ENCODE measurements around the gene ITGB1. TPM values are rescaled to one million over a fixed set of nuclear protein-coding genes. Genes with fewer than 3 reads are reported as not detected.
"Not testable (repeated sequence)": the region's sequence is repeated elsewhere in the genome, so short reads cannot be mapped to it uniquely, and the experiment has no call there.

ITGB1 gene
- total and polyA plus RNA-seq, 12 donors, result 169 to 828 (median 595) TPM

- no peak overlapping the region for H3K4me3 ChIP-seq
- ATAC-seq (no peak), DNase-seq (no peak)
- no peak for TF ChIP-seq CTCF (IDR thresholded peaks at IDR 0.05)
- WGBS, 2 donors, result 84 to 85% methylated on average over 1 of the region's 1 CpG
- no peaks in the 10 kb centered on the region for H3K27me3 ChIP-seq
- H3K9me3 ChIP-seq, result no peaks in the 10 kb centered on the region
- intact Hi-C loops (cut with DNase I), result loop anchor here in 2 of 10 donors (10.0 kb wide), 1 partner anchor 95 kb away; no protein-coding TSS in a partner anchor
- peaks cover 0 to 98% (median 34%) of the 10 kb centered on the region in 9 donors for H3K36me3 ChIP-seq
- no peak overlapping the region for H3K27ac ChIP-seq
- peaks cover 0 to 20% (median 4%) of the 10 kb centered on the region in 9 donors for H3K4me1 ChIP-seq
These were observed 48.6 kb downstream of the ITGB1 start for GRCh38 chr10:32909456-32909855.

- intact Hi-C loops (cut with DNase I), result loop anchor here in 2 of 10 donors (10.0 kb wide), 1 partner anchor 98 kb away; no protein-coding TSS in a partner anchor
- H3K9me3 ChIP-seq, result no peaks in the 10 kb centered on the region
- H3K27me3 ChIP-seq, result no peaks in the 10 kb centered on the region
- DNase-seq (no peak), ATAC-seq (no peak)
- H3K27ac ChIP-seq, result no peak overlapping the region
- no peak overlapping the region for H3K4me3 ChIP-seq
- H3K36me3 ChIP-seq, result peaks cover 0 to 100% (median 37%) of the 10 kb centered on the region in 9 donors
- WGBS, 2 donors, result 95 to 97% methylated on average over 4 of the region's 4 CpGs
- no peak for TF ChIP-seq CTCF (IDR thresholded peaks at IDR 0.05)
- H3K4me1 ChIP-seq, result peaks cover 0 to 13% (median 4%) of the 10 kb centered on the region in 9 donors
These were observed 51.4 kb downstream of the ITGB1 start for GRCh38 chr10:32906595-32906994.

- no peak for TF ChIP-seq CTCF (IDR thresholded peaks at IDR 0.05)
- no peak overlapping the region for H3K4me3 ChIP-seq
- peaks cover 0 to 2% (median 0%) of the 10 kb centered on the region in 9 donors for H3K4me1 ChIP-seq
- DNase-seq (no peak), ATAC-seq (no peak)
- 94 to 95% methylated on average over 3 of the region's 3 CpGs for WGBS, 2 donors
- intact Hi-C loops (cut with DNase I), result loop anchor here in 2 of 10 donors (10.0 kb wide), 1 partner anchor 99 kb away; no protein-coding TSS in a partner anchor
- no peak overlapping the region for H3K27ac ChIP-seq
- no peaks in the 10 kb centered on the region for H3K27me3 ChIP-seq
- peaks cover 0 to 93% (median 28%) of the 10 kb centered on the region in 9 donors for H3K36me3 ChIP-seq
- H3K9me3 ChIP-seq, result no peaks in the 10 kb centered on the region
These were observed 52.6 kb downstream of the ITGB1 start for GRCh38 chr10:32905466-32905865.

GRCh38 chr10:32901815-32902214 is 56.2 kb downstream of the ITGB1 start:
- H3K36me3 ChIP-seq, result peaks cover 0 to 92% (median 24%) of the 10 kb centered on the region in 9 donors
- 87 to 89% methylated on average over 9 of the region's 9 CpGs for WGBS, 2 donors
- H3K9me3 ChIP-seq, result no peaks in the 10 kb centered on the region
- DNase-seq (no peak), ATAC-seq (no peak)
- no peak overlapping the region for H3K4me3 ChIP-seq
- H3K4me1 ChIP-seq, result no peaks in the 10 kb centered on the region
- no peak overlapping the region for H3K27ac ChIP-seq
- H3K27me3 ChIP-seq, result no peaks in the 10 kb centered on the region
- intact Hi-C loops (cut with DNase I), result loop anchor here in 2 of 10 donors (10.0 kb wide), 1 partner anchor 103 kb away; no protein-coding TSS in a partner anchor
- no peak for TF ChIP-seq CTCF (IDR thresholded peaks at IDR 0.05)

- 89 to 92% methylated on average over 7 of the region's 7 CpGs for WGBS, 2 donors
- not testable (repeated sequence) for DNase-seq, H3K27ac ChIP-seq, H3K9me3 ChIP-seq, H3K4me3 ChIP-seq, H3K4me1 ChIP-seq, ATAC-seq, H3K27me3 ChIP-seq
- H3K36me3 ChIP-seq, result peaks cover 0 to 57% (median 17%) of the 10 kb centered on the region in 9 donors
- intact Hi-C loops (cut with DNase I), result loop anchor here in 2 of 10 donors (5.0 to 10.0 kb wide), 2 partner anchors 47 to 109 kb away; no protein-coding TSS in a partner anchor
These were observed 62.6 kb downstream of the ITGB1 start for GRCh38 chr10:32895200-32895968.
